ACC112 (cell line): Measurements from ENCODE around the gene CPA5.
"Not testable (repeated sequence)": the region's sequence is repeated elsewhere in the genome, so short reads cannot be mapped to it uniquely, and the experiment has no call there.

Source experiments
- H2AFZ ChIP-seq: fragments of 200-600 bp; sonication (generic); one replicate; pipeline ENCODE4 v1.6.0; 2017; ENCODE audit warnings: antibody characterized with exemption, low read length; ENCODE audit not compliant: unreplicated experiment
- H3K27ac ChIP-seq: fragments of 200-600 bp; sonication (generic); 2 replicates; pipeline ENCODE4 v1.5.1; 2014; ENCODE audit warnings: low read depth, mild to moderate bottlenecking, antibody characterized with exemption, low read length, moderate library complexity
- H3K27me3 ChIP-seq: fragments of 200-600 bp; sonication (generic); 2 replicates; pipeline ENCODE4 v1.6.1; 2014; ENCODE audit warnings: mild to moderate bottlenecking, antibody characterized with exemption, low read length, moderate library complexity, mixed read lengths; ENCODE audit not compliant: insufficient read depth
- H3K36me3 ChIP-seq: fragments of 200-600 bp; sonication (generic); 2 replicates; pipeline ENCODE4 v1.6.1; 2016; ENCODE audit warnings: mild to moderate bottlenecking, antibody characterized with exemption, low read length, moderate library complexity, mixed read lengths; ENCODE audit not compliant: insufficient read depth
- H3K4me1 ChIP-seq: fragments of 200-600 bp; sonication (generic); one replicate; pipeline ENCODE4 v1.6.1; 2016; ENCODE audit warnings: low read length, mixed read lengths; ENCODE audit not compliant: insufficient read depth, unreplicated experiment, control insufficient read depth
- H3K4me3 ChIP-seq: fragments of 200-600 bp; sonication (generic); 2 replicates; pipeline ENCODE4 v1.5.1; 2014; ENCODE audit warnings: mild to moderate bottlenecking, low read depth, low read length
- H3K79me2 ChIP-seq: fragments of 200-600 bp; sonication (generic); one replicate; pipeline ENCODE4 v1.6.0; 2016; ENCODE audit warnings: low read length; ENCODE audit not compliant: control insufficient read depth, unreplicated experiment, insufficient read depth

CPA5 gene

GRCh38 chr7:130367836-130368746, 23.5 kb downstream of the CPA5 start:
- H3K4me1 ChIP-seq: peaks cover 85% of the 10 kb centered on the region

GRCh38 chr7:130369110-130369711, 24.6 kb downstream of the CPA5 start:
- no peak overlapping the region for H3K4me3 ChIP-seq
- peaks cover 85% of the 10 kb centered on the region for H3K4me1 ChIP-seq
- H3K27me3 ChIP-seq: no peaks in the 10 kb centered on the region
- peak overlapping the region; percentile 75 for H2AFZ ChIP-seq
- H3K27ac ChIP-seq: peak overlapping the region; percentile 62
- no peaks in the 10 kb centered on the region for H3K36me3 ChIP-seq
- no peaks in the 10 kb centered on the region for H3K79me2 ChIP-seq

More at GRCh38 chr7:130367836-130368746, 23.5 kb downstream of the CPA5 start:
- Histone ChIP-seq H3K4me3 (no peak overlapping the region), H3K27ac (no peak overlapping the region), H2AFZ (no peak overlapping the region), H3K27me3 (no peaks in the 10 kb centered on the region), H3K79me2 (no peaks in the 10 kb centered on the region), H3K36me3 (no peaks in the 10 kb centered on the region)

- H3K4me1 ChIP-seq: peaks cover 78% of the 10 kb centered on the region
- no peak overlapping the region for H2AFZ ChIP-seq
- no peaks in the 10 kb centered on the region for H3K79me2 ChIP-seq
- no peaks in the 10 kb centered on the region for H3K36me3 ChIP-seq
- no peak overlapping the region for H3K4me3 ChIP-seq
- no peaks in the 10 kb centered on the region for H3K27me3 ChIP-seq
- H3K27ac ChIP-seq: peak overlapping the region; percentile 62
Observed at GRCh38 chr7:130369831-130370550, 25.4 kb downstream of the CPA5 start.

DNA sequence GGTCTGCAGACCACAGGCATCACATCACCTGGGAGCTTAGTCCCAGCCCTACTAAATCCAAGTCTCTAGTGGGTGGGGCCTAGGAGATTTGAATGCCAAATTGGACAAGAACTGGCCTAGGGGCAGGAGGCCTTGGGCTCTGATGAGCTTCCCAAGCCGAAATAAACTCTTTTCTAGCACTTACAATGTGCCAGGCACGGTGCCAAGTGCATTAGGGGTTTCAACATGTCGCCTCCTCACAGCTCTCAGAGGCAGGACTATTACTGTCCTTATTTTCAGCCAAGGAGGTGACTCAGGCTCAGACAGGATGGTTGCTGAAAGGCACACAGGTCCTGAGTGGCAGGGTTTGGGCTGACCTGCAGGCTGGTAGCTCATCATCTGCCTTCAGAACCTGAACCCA, 26.4 kb downstream of the CPA5 start:
- H3K27ac ChIP-seq: no peak overlapping the region
- peak overlapping the region; percentile 1 for H2AFZ ChIP-seq

DNA sequence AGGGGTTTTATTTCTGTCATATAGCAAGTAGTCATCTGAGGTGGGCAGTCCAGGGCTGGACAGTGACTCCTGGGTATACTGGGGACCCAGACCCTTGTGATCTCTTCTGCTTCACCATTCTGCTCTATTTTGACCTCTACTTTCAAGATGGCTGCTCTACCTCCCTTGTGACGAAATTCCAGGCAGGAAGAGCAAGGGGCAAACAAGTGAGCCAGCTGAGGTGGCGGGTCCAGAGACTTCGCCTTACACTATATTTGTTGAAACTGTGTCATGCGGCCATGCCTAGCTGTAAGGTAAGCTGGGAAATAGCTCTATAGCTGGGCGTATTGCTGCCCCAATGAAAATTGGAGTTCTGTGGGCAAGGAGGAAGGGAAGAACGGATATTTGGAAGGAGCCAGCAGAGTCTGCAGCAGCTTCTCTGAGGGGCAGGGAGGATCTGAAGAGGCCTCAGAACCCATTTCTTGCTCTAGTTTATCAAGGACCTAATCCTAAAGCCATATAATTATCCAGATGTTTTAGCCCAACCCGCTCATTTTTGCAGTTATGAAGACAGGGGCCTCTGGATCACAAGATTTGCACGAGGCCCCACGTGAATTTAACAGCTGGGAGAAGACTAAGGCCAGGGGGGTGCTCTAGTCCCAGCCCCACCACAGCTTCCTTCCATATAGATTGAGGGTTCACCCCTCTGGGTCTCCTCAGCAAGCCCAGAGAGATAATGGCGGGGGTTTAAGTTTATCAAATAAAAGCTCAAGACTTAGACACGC, 28.0 kb downstream of the CPA5 start:
- H3K27me3 ChIP-seq: no peaks in the 10 kb centered on the region
- peak overlapping the region; percentile 22; the same call in 1 of the 2 replicates for H3K4me3 ChIP-seq
- H3K79me2 ChIP-seq: no peaks in the 10 kb centered on the region
- H2AFZ ChIP-seq: peak overlapping the region; percentile 35
- H3K36me3 ChIP-seq: no peaks in the 10 kb centered on the region
- H3K4me1 ChIP-seq: peaks cover 57% of the 10 kb centered on the region
- peak overlapping the region; percentile 87 for H3K27ac ChIP-seq

More for the DNA sequence above, 26.4 kb downstream of the CPA5 start:
- no peak overlapping the region for H3K4me3 ChIP-seq
- H3K79me2 ChIP-seq: no peaks in the 10 kb centered on the region
- no peaks in the 10 kb centered on the region for H3K36me3 ChIP-seq
- peaks cover 69% of the 10 kb centered on the region for H3K4me1 ChIP-seq
- no peaks in the 10 kb centered on the region for H3K27me3 ChIP-seq

DNA sequence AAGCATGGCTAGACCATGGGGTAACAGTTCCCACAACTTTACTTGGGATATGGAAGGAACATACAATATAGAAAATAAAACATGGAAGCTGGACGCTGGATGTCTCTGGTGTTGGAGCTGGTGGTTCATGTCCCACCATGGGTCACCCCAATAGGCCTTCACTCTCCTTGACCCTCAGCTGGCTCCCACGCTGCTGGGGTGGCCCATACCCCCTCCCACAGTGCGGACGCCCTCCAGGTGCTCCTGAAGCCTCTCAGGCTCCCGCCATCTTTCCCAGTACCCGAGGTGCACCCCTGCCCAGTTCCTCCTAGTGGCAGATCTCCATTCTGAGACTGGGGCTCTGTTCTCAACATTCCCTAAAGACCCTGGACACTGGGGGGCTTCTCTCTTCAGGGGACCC, 29.9 kb downstream of the CPA5 start:
- Histone ChIP-seq H3K79me2 (no peaks in the 10 kb centered on the region), H3K4me1 (peaks cover 45% of the 10 kb centered on the region), H3K36me3 (no peaks in the 10 kb centered on the region), H3K27me3 (no peaks in the 10 kb centered on the region), H3K4me3 (no peak overlapping the region), H2AFZ (peak overlapping the region; percentile 86), H3K27ac (peak overlapping the region; percentile 87)

GRCh38 chr7:130376461-130376860, 31.8 kb downstream of the CPA5 start:
- H3K36me3 ChIP-seq, H3K27me3 ChIP-seq, H3K27ac ChIP-seq, H2AFZ ChIP-seq, H3K4me3 ChIP-seq, H3K79me2 ChIP-seq: not testable (repeated sequence)
- H3K4me1 ChIP-seq: peaks cover 25% of the 10 kb centered on the region

DNA sequence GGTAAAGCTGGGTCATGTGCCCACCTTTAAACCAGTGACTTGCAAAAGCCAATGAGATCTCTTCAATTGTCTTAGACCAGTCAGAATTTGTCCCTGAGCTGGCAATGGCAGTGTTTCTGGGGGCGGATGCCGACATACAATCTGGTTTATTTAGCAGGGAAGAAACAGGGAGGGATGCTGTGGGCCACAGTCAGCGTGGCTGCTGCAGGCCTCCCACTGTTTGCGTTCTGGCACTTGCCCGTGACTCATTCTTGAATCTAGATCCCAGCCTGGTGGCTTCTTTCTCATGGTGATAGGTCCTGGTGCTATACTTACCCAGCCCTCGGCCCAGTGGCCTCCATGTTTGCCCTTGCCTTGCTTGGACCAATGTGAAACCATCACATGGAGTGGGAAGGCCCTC, 32.6 kb downstream of the CPA5 start:
- H3K4me3 ChIP-seq: no peak overlapping the region
- no peaks in the 10 kb centered on the region for H3K27me3 ChIP-seq
- H3K27ac ChIP-seq: no peak overlapping the region
- peaks cover 21% of the 10 kb centered on the region for H3K4me1 ChIP-seq
- no peak overlapping the region for H2AFZ ChIP-seq
- no peaks in the 10 kb centered on the region for H3K36me3 ChIP-seq
- no peaks in the 10 kb centered on the region for H3K79me2 ChIP-seq

- H3K4me3 ChIP-seq: no peak overlapping the region
- H3K79me2 ChIP-seq: no peaks in the 10 kb centered on the region
- no peaks in the 10 kb centered on the region for H3K27me3 ChIP-seq
- no peaks in the 10 kb centered on the region for H3K36me3 ChIP-seq
- H2AFZ ChIP-seq: no peak overlapping the region
- peaks cover 3% of the 10 kb centered on the region for H3K4me1 ChIP-seq
- no peak overlapping the region for H3K27ac ChIP-seq
Observed at GRCh38 chr7:130379019-130379418, 34.4 kb downstream of the CPA5 start.

GRCh38 chr7:130379532-130379920, 34.9 kb downstream of the CPA5 start:
- Histone ChIP-seq H2AFZ (no peak overlapping the region), H3K4me1 (no peaks in the 10 kb centered on the region), H3K79me2 (no peaks in the 10 kb centered on the region), H3K27me3 (no peaks in the 10 kb centered on the region), H3K4me3 (no peak overlapping the region), H3K36me3 (no peaks in the 10 kb centered on the region), H3K27ac (no peak overlapping the region)
